ENCODE results near the gene ZDHHC5.

Gene ZDHHC5

GRCh38 chr11:57735619-57736298 is 67.8 kb downstream of the ZDHHC5 start:
- DNase-seq, result no peak

GRCh38 chr11:57741132-57742086 is 73.5 kb downstream of the ZDHHC5 start, which contains the start of gene SELENOH:
SELENOH (plus strand) TSS chr11:57741491; CDS start chr11:57741596, 105 bp downstream.
- DNase-seq, result peak; percentile 95

DNA sequence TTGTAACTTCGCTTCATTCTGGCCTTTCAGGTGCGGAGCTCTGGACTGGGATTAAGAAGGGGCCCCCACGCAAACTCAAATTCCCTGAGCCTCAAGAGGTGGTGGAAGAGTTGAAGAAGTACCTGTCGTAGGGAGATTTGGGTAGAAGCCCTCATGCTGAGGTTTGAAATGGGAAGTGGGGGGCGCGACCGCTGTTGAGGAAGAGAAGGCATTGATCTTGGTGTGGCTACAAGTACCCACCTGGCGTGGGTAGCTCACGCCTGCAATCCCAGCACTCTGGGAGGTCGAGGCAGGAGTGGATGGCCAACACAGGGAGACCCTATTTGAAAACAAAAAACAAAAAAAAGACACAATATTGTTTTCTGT is 74.2 kb downstream of the ZDHHC5 start:
- peak; percentile 63 for DNase-seq

DNA sequence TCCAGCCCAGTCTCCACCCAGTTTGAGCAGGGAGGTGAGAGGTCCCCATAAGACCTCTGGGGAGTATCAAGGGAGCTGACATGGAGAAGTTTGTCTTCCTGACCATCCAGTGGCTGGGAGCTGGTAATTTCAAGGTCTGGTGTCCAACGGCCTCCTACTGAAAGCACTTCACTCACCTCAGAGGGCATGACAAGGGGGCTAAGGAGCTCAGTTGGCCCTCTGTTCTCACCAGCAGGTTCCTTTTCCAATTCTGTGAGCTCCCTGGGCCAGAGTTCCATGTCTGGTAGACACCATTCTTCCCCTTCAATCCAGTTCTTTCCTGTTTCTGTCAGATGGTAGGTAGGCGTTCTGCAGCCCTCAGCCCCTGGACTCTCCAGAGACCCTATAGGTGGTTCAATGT is 76.4 kb downstream of the ZDHHC5 start:
- no peak for DNase-seq

- DNase-seq, result no peak
Observed at GRCh38 chr11:57745206-57745605, 77.3 kb downstream of the ZDHHC5 start.

- DNase-seq, result no peak
Observed at GRCh38 chr11:57746920-57747319, 79.0 kb downstream of the ZDHHC5 start.

All from activated CD8-positive, alpha-beta memory T cell treated with anti-CD3 and anti-CD28 coated beads, Interleukin-2, amount 50 U/mL, for 48 hours (primary cell).